ENCODE data around the gene ERC1.

The ERC1 gene

DNA sequence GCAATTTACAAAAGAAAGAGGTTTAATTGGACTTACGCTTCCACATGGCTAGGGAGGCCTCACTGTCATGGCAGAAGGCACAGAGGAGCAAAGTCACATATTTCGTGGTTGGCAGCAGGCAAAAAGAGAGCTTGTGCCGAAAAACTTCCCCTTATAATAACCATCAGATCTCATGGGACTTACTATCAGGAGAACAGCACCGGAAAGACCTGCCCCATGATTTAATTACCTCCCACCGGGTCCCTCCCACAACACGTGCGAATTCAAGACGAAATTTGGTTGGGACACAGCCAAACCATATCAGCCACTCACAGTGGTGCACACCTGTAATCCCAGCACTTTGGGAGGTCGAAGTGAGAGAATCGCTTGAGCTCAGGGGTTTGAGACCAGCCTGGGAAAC, 534.8 kb downstream of the ERC1 start:
- DNase-seq = no peak

DNA sequence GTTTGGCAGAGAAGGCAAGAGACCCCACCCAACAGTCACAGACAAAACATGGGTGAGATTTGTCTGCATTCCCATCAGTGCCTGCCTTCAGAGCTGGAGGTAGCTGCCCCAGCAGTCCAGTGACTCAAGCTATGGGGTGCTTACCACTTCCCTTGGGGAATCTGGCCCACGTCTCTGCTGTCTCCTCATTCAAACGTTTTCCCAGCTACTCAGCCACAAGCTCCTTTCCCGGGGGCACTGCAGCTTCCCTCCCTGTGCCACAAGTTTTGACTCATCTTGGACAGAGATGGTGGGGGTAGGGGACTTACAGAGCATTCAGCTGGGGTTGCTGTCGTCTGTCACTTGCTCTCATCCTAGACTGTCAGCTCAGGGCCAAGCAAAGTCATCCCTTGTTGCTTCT, 536.8 kb downstream of the ERC1 start:
- no peak for DNase-seq

GRCh38 chr12:1528791-1529190, 537.8 kb downstream of the ERC1 start:
- DNase-seq = no peak

DNA sequence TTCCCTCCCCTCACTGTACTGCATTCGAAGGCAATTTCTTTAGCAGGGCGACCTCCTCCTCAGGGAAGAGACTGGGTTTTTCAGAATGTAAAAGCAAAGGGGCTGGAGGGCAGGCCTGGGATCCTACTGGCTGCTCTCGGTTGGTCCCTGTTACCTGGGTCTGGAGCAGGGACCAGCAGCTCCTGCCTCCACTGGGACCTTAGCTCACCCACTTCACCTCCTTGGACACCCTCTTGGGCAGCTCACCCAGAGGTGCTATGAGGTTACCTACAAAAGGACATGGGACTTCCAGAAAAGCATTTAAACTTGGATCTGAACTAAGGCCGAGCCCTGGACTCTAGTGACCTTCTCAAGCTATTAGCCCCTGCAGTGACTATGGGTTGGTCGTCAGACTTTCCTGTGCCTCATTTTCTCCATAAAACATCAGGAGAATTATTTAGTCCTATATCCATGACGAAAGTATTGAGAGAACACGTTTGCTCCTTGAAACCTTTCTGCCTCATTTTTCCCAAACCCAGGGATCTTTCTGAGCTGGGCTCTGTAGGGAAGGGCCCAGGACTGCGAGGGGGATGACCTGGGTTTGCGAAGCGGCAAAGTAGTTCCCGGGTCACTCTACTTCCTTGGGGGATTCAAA, 538.3 kb downstream of the ERC1 start:
- no peak for DNase-seq

DNA sequence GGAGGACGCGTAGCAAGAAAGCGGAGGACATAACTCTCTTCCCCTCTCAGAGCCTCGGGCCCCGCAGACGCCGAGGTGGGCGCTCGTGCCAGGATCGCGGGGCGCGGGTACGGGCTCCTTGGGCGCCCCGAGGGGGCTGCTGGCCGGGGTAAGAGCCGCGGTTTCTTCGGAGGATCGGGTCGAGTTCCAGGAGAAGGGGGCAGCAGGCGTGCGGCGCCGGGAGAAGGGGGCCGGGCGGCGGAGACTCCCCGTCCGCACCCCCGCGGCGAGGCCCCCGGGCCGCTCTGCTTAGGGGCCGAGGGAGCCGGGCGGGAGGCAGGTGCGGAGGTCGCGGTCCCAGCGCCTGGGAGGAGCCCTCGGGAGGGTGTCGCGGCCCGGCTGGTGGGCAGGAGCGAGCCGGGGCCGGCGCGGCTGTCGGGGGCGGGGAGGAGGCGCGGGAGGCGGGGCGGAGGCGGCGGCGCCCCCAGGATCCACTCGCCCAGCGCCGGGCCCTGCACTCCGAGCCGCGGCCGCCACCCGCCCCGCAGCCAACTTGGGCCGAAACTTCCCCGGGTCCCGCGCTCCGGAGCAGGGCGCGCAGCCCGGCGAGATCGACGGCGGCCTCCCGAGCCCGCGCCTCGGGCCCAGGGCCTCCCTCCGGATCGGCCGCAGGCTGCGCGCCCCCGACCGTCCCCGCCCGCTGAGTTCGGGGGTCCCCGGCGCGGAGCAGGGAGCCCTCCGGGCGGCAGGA, 539.0 kb downstream of the ERC1 start:
- no peak for DNase-seq

DNA sequence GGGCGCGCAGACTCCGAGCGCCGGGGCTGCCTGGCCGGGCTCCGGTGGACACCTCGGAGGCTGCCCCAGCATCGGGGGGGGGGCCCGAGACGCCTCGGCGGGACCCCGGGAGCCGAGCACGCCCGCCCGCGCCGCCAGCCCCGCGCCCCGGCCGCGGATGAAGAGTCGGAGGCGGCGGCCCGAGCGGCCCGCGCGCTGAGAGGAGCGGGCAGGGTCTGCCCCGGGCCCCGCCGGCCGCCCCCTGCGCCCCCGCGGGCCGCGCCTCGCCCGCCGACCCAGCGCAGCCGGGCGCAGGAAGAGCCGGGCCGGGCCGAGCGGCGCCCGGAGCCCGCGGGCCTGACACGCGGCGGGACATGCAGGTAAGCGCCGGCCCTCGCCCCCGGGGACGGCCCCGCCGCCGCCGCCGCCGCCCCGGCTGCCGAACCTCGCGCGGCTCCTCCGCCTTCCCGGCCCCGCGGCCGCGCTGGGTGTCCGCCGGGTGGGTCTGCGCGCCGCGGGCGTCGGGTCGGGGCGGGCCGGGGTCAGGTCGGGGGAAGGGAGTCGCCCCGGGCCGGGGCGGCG, 539.6 kb downstream of the ERC1 start:
- DNase-seq = no peak

- DNase-seq = no peak
These were observed 540.2 kb downstream of the ERC1 start for GRCh38 chr12:1531153-1531653.

DNA sequence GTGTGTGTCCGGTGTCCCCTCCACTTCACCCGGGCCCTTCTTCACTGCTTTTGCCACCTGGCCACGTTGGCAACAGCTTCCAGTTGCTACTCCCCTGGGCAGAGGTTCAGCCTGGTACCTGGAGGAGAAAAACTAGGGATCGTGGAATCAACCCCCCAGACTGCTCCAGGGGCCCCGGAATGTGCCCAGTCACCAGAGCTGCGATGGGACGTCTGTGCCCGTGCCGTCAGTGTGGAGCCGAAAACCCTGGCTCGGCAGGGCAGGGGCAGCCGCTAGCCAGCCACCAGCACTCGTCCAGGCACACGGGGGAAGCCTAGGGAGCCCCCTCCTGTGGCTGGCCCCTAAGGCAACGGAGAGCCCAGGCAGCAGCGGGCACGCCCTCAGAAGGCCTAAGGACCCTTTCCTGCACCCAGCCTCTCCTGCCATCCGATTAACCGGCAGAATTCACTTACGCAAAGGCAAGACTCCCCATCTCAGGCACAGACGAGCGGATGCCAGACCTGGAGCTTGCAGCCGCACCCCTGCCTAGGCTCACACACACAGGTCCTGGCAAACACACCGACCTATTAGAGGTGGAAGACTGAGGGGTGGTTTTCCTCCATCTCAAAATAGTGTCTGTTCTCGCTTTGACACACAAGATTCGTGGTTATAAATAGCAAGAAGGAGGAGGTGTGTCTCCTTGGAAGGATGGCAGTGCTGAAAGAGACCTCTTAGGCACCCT, 540.8 kb downstream of the ERC1 start:
- DNase-seq = no peak

DNA sequence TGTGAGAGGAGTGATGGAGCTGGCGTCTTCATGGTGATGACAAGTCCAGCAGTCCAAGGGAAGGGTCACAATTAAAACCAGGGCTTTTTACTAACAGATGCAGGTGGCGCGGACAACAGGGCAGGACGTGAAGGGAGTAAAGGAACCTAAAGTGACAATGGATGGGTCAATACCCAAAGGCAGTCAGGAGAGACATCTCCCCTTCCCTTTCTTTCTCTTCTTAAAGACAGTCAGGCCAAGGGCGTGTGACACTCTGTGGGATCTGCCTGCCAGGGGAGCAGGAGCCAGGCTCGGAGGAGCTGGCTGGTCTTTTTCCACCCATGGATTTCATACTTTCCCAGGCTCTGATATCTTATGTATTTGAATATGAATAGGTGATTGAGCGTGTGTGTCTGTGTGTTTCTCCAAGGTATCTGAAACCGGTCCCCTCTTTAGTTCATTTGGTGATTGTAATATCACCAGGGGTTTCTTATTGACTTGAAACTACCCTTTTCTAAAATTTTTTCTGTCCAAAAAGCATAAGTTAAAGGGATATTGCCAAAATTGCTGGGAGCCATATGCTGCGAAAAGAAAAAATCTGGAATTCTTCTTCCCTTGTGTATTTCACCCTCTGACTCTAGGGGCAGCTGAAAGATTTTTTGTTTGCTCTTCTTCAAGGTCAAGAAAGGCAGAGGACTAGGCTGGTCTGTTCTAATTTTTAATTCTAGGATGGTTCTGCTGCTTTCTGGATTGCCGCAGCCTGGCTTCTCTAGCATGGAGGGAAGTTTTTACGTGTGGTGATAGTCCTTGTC, 541.5 kb downstream of the ERC1 start:
- no peak for DNase-seq

- no peak for DNase-seq
These were observed 542.2 kb downstream of the ERC1 start for GRCh38 chr12:1533205-1533601.

DNA sequence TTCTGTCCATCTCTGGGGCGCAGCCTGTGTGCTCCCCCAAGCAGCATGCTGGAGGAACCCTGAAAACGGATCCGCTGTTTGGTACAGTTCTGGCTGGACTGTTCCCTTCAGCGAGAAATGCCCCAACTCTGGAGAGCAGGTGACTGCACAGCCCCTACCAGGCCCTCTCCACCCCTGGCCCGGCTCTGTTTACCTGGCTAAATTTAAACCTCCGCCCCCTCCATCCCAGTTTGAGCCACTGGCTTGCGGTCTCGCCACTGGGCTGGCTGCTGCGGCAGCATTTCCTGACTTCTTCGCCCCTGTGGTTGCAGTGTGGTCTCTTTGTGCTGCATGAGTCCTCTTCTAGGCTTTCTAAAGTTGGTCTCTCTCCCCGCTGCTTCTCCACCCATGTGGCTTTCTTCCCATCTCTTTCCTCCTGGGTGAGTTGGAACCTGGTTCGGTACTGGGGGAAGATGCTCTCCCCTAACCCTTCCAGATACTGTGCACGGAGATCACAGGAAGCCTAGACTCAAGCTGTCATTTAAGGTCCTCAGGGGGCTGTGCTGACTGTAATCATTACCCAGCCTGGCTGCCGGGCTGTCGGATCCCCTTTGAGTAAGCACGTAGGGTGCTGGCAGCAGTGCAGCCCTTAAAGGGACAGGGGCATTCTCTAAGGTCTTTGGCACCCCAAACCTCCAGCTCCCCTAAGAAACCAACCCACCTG, 542.7 kb downstream of the ERC1 start:
- DNase-seq = no peak

GRCh38 chr12:1534748-1535147, 543.7 kb downstream of the ERC1 start:
- no peak for DNase-seq

- no peak for DNase-seq
These were observed 545.8 kb downstream of the ERC1 start for GRCh38 chr12:1536817-1537216.

DNA sequence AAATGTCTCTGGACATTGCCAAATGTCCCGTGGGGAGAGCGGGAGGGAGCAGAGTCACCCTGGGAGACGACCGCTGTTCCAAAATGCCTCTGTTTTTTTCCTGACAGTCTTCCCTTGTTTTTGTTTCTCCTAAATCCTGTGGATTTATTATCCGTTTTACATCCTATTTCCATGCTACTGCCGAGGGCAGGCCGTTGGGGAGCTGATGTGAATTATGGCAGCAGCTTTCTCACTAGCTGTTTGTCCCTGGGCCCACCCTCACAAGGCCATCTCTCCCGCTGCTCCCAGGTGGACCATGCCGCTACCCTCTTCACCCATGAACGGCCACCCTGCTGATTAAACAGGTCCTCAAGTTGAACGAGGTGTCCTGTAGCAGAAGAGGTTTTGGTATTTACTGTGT, 548.1 kb downstream of the ERC1 start:
- DNase-seq = no peak

DNA sequence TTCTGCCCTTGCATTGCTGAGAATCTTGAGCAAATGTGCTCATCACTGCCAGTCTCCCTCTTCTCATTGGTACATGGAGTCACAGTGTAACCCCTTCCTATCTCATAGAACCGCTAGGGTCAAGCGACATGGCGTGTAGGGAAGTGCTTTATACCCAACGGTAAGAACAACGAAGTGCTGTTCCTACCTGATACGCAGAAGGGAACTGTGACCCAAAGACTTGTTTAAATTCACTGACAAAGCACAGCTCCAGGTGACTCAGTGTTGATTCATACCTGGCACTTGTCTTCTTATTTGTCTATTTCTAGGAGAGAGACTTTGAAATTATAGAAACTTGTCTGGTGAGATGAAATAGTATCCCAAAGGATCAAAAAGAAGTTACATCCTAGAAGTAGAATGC, 549.7 kb downstream of the ERC1 start:
- DNase-seq = no peak

DNA sequence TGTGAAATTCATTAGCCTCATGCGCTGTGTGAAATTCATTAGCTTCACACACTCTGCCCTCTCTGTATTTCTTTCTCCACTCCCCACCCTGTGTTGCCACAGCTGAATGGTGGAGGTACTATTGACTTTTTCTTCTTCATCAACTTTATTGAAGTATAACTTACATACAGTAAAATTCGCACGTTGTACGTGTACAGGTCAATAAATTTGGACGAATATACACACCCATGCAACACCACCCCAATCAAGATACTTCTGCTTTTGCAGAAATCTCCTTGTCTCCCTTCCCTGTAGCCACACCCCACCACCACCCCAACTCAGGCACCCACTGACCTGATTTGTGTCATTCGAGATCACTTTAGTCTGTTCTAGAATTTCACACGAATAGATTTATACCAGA, 551.6 kb downstream of the ERC1 start:
- DNase-seq = no peak

- DNase-seq = peak in 1 of 2 donors; percentile 12
These were observed 554.1 kb downstream of the ERC1 start for GRCh38 chr12:1544996-1545700.
